Loucy (cell line): Measurements from ENCODE around the gene MRTFA.

ENCODE experiments used
- EZH2phosphoT487 ChIP-seq: fragments of 200-600 bp; IDR thresholded peaks from 2 replicates; pipeline ENCODE4 v1.6.1; 2018; ENCODE audit warnings: antibody characterized with exemption, mild to moderate bottlenecking, moderate library complexity, borderline replicate concordance
- TF ChIP-seq, protein P1 (sequence below): fragments of 200-600 bp; sonication (generic); conservative IDR thresholded peaks from 2 replicates; pipeline ENCODE4 v1.5.1; 2014; ENCODE audit warnings: mild to moderate bottlenecking, antibody characterized with exemption, low read length

DNA sequence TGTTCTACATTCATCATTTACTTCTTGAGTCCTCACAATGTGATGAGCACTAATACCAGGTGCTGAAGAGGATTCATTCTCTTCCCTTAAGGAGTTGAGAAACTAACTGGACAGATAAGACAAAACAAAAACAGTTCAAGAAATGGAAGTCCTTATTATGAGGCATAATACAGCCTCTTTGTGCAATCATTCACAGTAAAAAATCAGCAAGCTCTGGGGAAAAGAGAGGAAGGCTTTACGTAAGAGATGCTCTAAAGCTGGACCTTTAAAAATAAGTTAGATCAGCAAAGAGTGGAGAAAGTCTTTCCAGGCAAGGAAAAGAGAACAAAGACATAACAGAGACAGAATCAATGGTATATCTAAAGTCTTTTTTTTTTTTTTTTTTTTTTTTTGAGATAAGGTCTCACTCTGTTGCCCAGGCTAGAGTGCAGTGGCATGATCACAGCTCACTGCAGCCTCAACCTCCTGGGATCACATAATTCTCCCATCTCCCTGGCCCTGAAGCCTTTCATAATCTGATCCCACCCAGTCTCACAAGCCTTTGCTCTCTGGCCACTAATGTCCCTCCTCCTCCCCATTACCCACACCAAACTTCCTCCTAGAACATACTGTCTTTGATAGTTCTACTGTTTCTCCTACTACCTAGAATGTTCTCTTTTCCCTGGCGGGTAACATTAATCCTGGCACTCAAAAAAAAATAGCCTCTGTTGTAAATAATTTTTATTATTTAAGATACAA, 40.9 kb downstream of the MRTFA start:
- TF ChIP-seq, protein P1, sequence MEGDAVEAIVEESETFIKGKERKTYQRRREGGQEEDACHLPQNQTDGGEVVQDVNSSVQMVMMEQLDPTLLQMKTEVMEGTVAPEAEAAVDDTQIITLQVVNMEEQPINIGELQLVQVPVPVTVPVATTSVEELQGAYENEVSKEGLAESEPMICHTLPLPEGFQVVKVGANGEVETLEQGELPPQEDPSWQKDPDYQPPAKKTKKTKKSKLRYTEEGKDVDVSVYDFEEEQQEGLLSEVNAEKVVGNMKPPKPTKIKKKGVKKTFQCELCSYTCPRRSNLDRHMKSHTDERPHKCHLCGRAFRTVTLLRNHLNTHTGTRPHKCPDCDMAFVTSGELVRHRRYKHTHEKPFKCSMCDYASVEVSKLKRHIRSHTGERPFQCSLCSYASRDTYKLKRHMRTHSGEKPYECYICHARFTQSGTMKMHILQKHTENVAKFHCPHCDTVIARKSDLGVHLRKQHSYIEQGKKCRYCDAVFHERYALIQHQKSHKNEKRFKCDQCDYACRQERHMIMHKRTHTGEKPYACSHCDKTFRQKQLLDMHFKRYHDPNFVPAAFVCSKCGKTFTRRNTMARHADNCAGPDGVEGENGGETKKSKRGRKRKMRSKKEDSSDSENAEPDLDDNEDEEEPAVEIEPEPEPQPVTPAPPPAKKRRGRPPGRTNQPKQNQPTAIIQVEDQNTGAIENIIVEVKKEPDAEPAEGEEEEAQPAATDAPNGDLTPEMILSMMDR = no peak
- no peak for TF ChIP-seq EZH2phosphoT487
